Lung (tissue), 12 donors: ENCODE measurements around the gene ALX4. TPM values are rescaled to one million over a fixed set of nuclear protein-coding genes. Genes with fewer than 3 reads are reported as not detected.
A peak's percentile ranks its signal among the peaks of the same experiment; 100 is the strongest.

Experiments
- ATAC-seq: fragments of 200-7000 bp; cut with Tn5 transposase; one replicate; pipeline ENCODE4 v1.9.1; 2020; ENCODE audit warnings: moderate number of reproducible peaks; ENCODE audit not compliant: insufficient read depth, low FRiP score
- DNase-seq, 3 donors: peaks; one replicate each; pipeline ENCODE4 v3.0.0-alpha.2; 2013 to 2017
- H3K27ac ChIP-seq, 2 donors: one replicate each; pipeline ENCODE4 v1.5.1; 2013; ENCODE audit warnings: mild to moderate bottlenecking in 2 of 2, moderate library complexity in 2 of 2, control low read depth in 1 of 2, inconsistent platforms in 1 of 2, low read depth in 1 of 2, low read length in 1 of 2
- H3K27me3 ChIP-seq, 3 donors: one replicate each; pipeline ENCODE4 v1.5.1; 2013; ENCODE audit warnings: low read length in 2 of 3; ENCODE audit not compliant: control insufficient read depth in 3 of 3, insufficient read depth in 3 of 3
- H3K36me3 ChIP-seq, 4 donors: one replicate each; pipeline ENCODE4 v1.5.1; 2013; ENCODE audit warnings: low read length in 4 of 4, mild to moderate bottlenecking in 1 of 4, moderate library complexity in 1 of 4; ENCODE audit not compliant: control insufficient read depth in 4 of 4, insufficient read depth in 4 of 4
- H3K4me1 ChIP-seq, 5 donors: one replicate each; pipeline ENCODE4 v1.5.1; 2013; ENCODE audit warnings: low read length in 5 of 5, mild to moderate bottlenecking in 2 of 5, moderate library complexity in 1 of 5; ENCODE audit not compliant: control insufficient read depth in 5 of 5, insufficient read depth in 5 of 5
- H3K4me3 ChIP-seq: one replicate; pipeline ENCODE4 v1.5.1; 2013; ENCODE audit warnings: mild to moderate bottlenecking, control low read depth, moderate library complexity
- H3K9ac ChIP-seq, 2 donors: one replicate each; pipeline ENCODE4 v1.5.1; 2013; ENCODE audit warnings: low read length in 2 of 2, control low read depth in 1 of 2; ENCODE audit not compliant: insufficient read depth in 1 of 2
- H3K9me3 ChIP-seq, 4 donors: one replicate each; pipeline ENCODE4 v1.5.1; 2013; ENCODE audit warnings: low read length in 3 of 4, mild to moderate bottlenecking in 1 of 4, moderate library complexity in 1 of 4; ENCODE audit not compliant: control insufficient read depth in 4 of 4, insufficient read depth in 3 of 4
- WGBS, 2 donors: extraction: QIAGEN DNeasy Blood & Tissue Kit; methylation state at CpG; one replicate each; pipeline ENCODE4 v1.1.7; 2013; 5-methylcytosine and 5-hydroxymethylcytosine counted together
- polyA plus RNA-seq, 2 donors: library from polyadenylated mRNA; stranded (reverse); fragments of 200-250 nt; gene quantifications; one replicate each; pipeline ENCODE4 v1.2.1, GENCODE V29; 2013
- total RNA-seq, 2 donors: library from RNA; depleted of rRNA in 1 of 2; stranded (reverse); fragments of >200 nt in 1 of 2; gene quantifications; one replicate each; pipeline ENCODE4 v1.2.1, GENCODE V29; 2014 to 2021
- TF ChIP-seq, protein P1 (sequence below): IDR thresholded peaks from 2 replicates; pipeline ENCODE4 v1.5.1; 2012; ENCODE audit warnings: mild to moderate bottlenecking; ENCODE audit errors: control extremely low read depth, extremely low read depth
- donor health status: control.
- donor health status: control.
- donor health status: Bipolar disorder and iron deficiency.
- donor health status: healthy.
- donor health status: DM: yes; HTN: yes; CAD: no.

The ALX4 gene
- total and polyA plus RNA-seq, 4 donors: 0.01 to 0.06 TPM; not detected in 2

DNA sequence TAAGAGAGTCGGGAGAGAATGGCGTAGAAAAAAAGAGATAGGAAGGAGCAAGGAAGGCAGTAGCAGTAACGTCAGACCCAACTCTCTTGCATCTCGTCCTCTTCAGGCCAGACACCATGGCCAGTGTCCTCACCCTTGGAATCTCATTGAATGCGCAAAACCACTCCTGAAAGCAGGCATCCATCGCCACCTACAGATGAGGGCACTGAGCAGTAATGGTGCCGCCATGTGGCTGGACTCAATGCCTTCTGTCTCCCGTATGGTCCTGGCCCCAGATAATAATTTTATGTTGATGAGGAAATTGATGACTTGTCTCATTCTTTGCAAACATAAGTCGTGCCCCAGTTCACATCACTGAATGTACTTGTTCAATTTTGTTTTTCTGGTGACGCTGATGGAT is 17.8 kb upstream of the ALX4 start:
- H3K4me1 ChIP-seq: peaks cover 0 to 6% (median 0%) of the 10 kb centered on the region in 5 donors
- no peaks in the 10 kb centered on the region for H3K36me3 ChIP-seq
- peaks cover 5 to 58% (median 48%) of the 10 kb centered on the region in 3 donors for H3K27me3 ChIP-seq
- no peak overlapping the region for H3K27ac ChIP-seq
- H3K9ac ChIP-seq: no peak overlapping the region
- H3K4me3 ChIP-seq: no peak overlapping the region
- no peak for ATAC-seq
- DNase-seq: no peak
- H3K9me3 ChIP-seq: peaks cover 0 to 1% (median 0%) of the 10 kb centered on the region in 4 donors
- TF ChIP-seq, protein P1, sequence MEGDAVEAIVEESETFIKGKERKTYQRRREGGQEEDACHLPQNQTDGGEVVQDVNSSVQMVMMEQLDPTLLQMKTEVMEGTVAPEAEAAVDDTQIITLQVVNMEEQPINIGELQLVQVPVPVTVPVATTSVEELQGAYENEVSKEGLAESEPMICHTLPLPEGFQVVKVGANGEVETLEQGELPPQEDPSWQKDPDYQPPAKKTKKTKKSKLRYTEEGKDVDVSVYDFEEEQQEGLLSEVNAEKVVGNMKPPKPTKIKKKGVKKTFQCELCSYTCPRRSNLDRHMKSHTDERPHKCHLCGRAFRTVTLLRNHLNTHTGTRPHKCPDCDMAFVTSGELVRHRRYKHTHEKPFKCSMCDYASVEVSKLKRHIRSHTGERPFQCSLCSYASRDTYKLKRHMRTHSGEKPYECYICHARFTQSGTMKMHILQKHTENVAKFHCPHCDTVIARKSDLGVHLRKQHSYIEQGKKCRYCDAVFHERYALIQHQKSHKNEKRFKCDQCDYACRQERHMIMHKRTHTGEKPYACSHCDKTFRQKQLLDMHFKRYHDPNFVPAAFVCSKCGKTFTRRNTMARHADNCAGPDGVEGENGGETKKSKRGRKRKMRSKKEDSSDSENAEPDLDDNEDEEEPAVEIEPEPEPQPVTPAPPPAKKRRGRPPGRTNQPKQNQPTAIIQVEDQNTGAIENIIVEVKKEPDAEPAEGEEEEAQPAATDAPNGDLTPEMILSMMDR: no peak
- 53 to 58% methylated on average over 10 of the region's 10 CpGs for WGBS, 2 donors

DNA sequence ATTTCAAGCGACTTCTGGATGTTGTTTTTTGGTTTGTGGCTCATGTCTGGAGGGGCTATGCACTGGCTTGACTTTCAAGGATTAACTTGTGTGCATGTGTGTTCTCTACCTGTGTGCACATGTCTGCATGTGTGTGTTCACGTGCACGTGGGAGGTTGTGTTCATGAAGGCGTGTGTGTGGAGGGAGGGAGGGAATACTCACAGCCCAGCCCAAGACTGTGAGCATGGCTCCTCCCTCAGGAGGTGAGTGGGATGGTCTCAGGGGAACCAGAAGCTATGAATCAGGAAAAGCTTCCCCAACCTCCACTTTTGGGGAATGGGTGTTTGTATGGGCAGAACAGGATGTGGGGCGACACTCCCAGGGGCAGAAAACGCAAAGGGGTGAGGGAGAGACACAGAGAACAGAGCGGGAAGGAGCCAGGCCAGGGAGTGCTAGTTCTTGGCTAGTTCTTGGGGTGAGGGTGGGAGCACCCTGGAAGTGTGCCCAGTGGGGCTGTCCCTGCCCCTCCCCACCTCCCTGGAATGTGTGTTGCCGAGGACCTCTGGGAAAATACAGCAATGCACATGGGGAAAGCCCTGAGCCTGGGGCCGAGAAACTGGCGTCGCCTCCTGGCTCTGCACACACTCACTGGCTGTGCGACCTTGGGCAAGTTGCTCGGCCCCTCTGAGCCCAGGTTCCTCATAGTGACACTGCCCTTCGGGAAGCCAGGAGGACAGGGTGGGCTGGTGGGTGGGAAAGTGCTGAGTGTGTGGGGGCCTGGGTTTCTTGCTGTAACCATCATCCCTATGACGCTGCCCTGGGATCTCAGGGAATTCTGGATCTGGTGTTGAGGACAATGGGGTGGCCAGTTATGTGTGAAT is 16.9 kb upstream of the ALX4 start:
- peak; percentile 36 to 60 (median 60) for DNase-seq

DNA sequence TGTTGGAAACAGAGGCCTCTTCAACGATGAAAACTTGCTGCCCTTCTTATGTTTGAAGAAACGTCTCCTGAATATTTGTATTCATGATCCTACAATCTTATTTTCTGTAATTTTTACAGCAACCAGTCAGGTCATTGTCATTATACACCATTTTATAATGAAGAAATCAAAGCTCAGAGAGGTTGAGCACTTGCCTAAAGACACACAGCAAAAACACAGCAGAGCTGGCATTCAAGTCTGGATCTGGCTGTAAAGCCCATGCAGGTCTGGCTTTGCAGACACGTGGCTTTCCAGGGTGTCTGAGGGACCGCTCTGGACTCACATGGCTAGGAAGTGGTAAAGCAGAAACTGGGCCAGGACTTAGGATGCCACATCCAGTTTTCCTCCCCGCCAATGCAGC is 15.8 kb upstream of the ALX4 start:
- TF ChIP-seq, protein P1: no peak
- Histone ChIP-seq H3K27ac (no peak overlapping the region), H3K9me3 (peaks cover 0 to 1% (median 0%) of the 10 kb centered on the region in 4 donors), H3K36me3 (no peaks in the 10 kb centered on the region), H3K9ac (no peak overlapping the region), H3K27me3 (peaks cover 5 to 69% (median 68%) of the 10 kb centered on the region in 3 donors), H3K4me3 (no peak overlapping the region), H3K4me1 (peaks cover 0 to 6% (median 0%) of the 10 kb centered on the region in 5 donors)
- WGBS, 2 donors: 62 to 69% methylated on average over 5 of the region's 5 CpGs
- ATAC-seq (no peak), DNase-seq (no peak)

More for the DNA sequence above, 16.9 kb upstream of the ALX4 start:
- ATAC-seq: no peak
- peaks cover 0 to 6% (median 0%) of the 10 kb centered on the region in 5 donors for H3K4me1 ChIP-seq
- 38 to 51% methylated on average over 15 of the region's 15 CpGs for WGBS, 2 donors
- TF ChIP-seq, protein P1: no peak
- peaks cover 5 to 63% (median 56%) of the 10 kb centered on the region in 3 donors for H3K27me3 ChIP-seq
- H3K4me3 ChIP-seq: no peak overlapping the region
- no peak overlapping the region for H3K9ac ChIP-seq
- peaks cover 0 to 1% (median 0%) of the 10 kb centered on the region in 4 donors for H3K9me3 ChIP-seq
- H3K36me3 ChIP-seq: no peaks in the 10 kb centered on the region
- H3K27ac ChIP-seq: no peak overlapping the region
